Pancreas (tissue), 10 donors: ENCODE data around the gene EPB41. TPM values are rescaled to one million over a fixed set of nuclear protein-coding genes. Genes with fewer than 3 reads are reported as not detected.

Source experiments
- ATAC-seq, 4 donors: fragments of 200-7000 bp; cut with Tn5 transposase; one replicate each; pipeline versions ENCODE4 v1.8.0 to v1.9.1; 2020; ENCODE audit warnings: mild to moderate bottlenecking in 4 of 4, moderate library complexity in 4 of 4
- DNase-seq, 6 donors: peaks; one replicate each; pipeline ENCODE4 v3.0.0-alpha.2; 2020
- FAIRE-seq: peaks from 2 replicates; lab custom pipeline; 2012; peaks lifted over from hg19 to GRCh38; lab: Jason Lieb, UNC
- H3K27ac ChIP-seq, 4 donors: fragments of 200-600 bp; sonication (generic); 1 replicate in 3 of 4; 2 replicates in 1 of 4; pipeline versions ENCODE4 v1.5.0 to v1.8.0; 2020
- H3K27me3 ChIP-seq, 4 donors: fragments of 200-600 bp; one replicate each; pipeline ENCODE4 v1.8.0; 2021
- H3K36me3 ChIP-seq, 3 donors: fragments of 200-600 bp; sonication (generic) in 1 of 3; one replicate each; pipeline versions ENCODE4 v1.5.0 to v1.8.0; 2020 to 2021
- H3K4me1 ChIP-seq, 3 donors: fragments of 200-600 bp; one replicate each; pipeline ENCODE4 v1.8.0; 2021
- H3K4me3 ChIP-seq, 4 donors: fragments of 200-600 bp; sonication (generic) in 2 of 4; one replicate each; pipeline versions ENCODE4 v1.5.0 to v1.8.0; 2020 to 2021
- H3K9me3 ChIP-seq, 4 donors: fragments of 200-600 bp; one replicate each; pipeline ENCODE4 v1.8.0; 2021
- CTCF ChIP-seq, 4 donors: fragments of 200-600 bp; sonication (generic) in 3 of 4; IDR thresholded peaks; one replicate each; pipeline versions ENCODE4 v1.5.0 to v1.8.0; 2021; ENCODE audit warnings: antibody characterized with exemption in 4 of 4
- WGBS, 2 donors: extraction: QIAGEN DNeasy Blood & Tissue Kit; methylation state at CpG; one replicate each; pipeline ENCODE4 v1.1.7; 2013; 5-methylcytosine and 5-hydroxymethylcytosine counted together
- intact Hi-C, 3 donors: fragments of 100-400 bp; cut with DNase I; formaldehyde crosslinking; loops; one replicate each; pipeline versions ENCODE4 v1.11.1 to v1.14.2; 2022
- polyA plus RNA-seq, 2 donors: library from polyadenylated mRNA; stranded (reverse); fragments of 200-250 nt; gene quantifications; one replicate each; pipeline ENCODE4 v1.2.3, GENCODE V29; 2013
- total RNA-seq, 6 donors: library from RNA; stranded (reverse); fragmentation: NEBNext Ultra II Directional in 4 of 6; extraction: Animal tissue kit (Norgen Biotek cat#: 25700) in 4 of 6; gene quantifications; one replicate each; pipeline versions ENCODE4 v1.2.1 to v1.2.4, GENCODE V29; 2021 to 2023
- donor health status: healthy with polysubstance abuse.
- donor health status: DM: no; HTN: no; CAD: no; lungs with moderate emphysema.
- donor health status: DM: no; HTN: no; CAD: no.
- donor health status: control.
- donor health status: control.
- donor health status: Bipolar disorder and iron deficiency.
- donor health status: DM: yes; HTN: yes; CAD: no.
- donor health status: DM: no; HTN: no; CAD: no.
- donor health status: DM: no; HTN: no; CAD: no.
- donor health status: DM: yes; HTN: yes; CAD: no.

Gene EPB41
- total RNA-seq (10 to 100 TPM; 19.3 to 39.8 (median 26.3) TPM), polyA plus RNA-seq (10 to 100 TPM in 1 of 2 donors, 1 to 10 TPM in 1; 9.1 to 12.3 TPM)

- 0% methylated on average over 62 to 95 of the region's 95 CpGs for WGBS, 2 donors
- FAIRE-seq (no peak), DNase-seq (peak; percentile 88 to 94 (median 90)), ATAC-seq (peak; percentile 97 to 99 (median 98))
- no peaks in the 10 kb centered on the region for H3K27me3 ChIP-seq
- H3K9me3 ChIP-seq: no peaks in the 10 kb centered on the region
- peak within 1 kb of the TSS; percentile 51 to 82 (median 72) for H3K4me3 ChIP-seq
- no peaks in the 10 kb centered on the region for H3K36me3 ChIP-seq
- intact Hi-C loops: no loop called here
- peaks cover 0 to 6% (median 0%) of the 10 kb centered on the region in 3 donors for H3K4me1 ChIP-seq
- no peak for TF ChIP-seq CTCF (IDR thresholded peaks at IDR 0.05)
- peak within 1 kb of the TSS in 2 of 4 donors; percentile 20 to 50 for H3K27ac ChIP-seq
Observed at GRCh38 chr1:28914228-28915030, at the start of gene EPB41. Gene EPB41 (plus strand): TSS chr1:28914569. CDS start chr1:28987438, 72,869 bp downstream.

DNA sequence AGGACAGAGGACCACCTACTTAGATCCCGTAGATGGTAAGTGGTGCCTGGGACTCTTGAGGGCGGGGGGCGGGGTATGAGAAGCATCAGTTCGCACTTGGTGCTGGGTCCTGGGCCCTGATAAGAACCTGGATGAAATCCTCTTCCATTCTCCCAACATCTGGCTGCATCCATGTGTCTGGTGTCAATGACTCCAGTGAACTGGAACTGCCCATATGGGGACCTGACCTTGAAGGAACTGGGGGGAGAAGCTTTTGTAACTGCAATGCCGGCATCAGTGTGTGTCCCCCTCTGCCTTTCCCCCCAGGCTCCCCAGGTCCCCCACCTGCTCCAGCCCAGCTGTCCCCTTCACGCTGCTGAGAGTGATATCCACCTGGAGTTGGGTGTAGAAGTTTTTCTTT, 49.7 kb upstream of the EPB41 start:
- no peak for ATAC-seq
- no peak for TF ChIP-seq CTCF (IDR thresholded peaks at IDR 0.05)
- H3K9me3 ChIP-seq: no peaks in the 10 kb centered on the region
- H3K36me3 ChIP-seq: no peaks in the 10 kb centered on the region
- H3K4me3 ChIP-seq: no peak overlapping the region
- 67% methylated on average over 6 of the region's 6 CpGs for WGBS, 2 donors
- H3K27ac ChIP-seq: no peak overlapping the region
- FAIRE-seq: no peak
- no peak for DNase-seq
- no peaks in the 10 kb centered on the region for H3K27me3 ChIP-seq
- intact Hi-C loops: no loop called here
- no peaks in the 10 kb centered on the region for H3K4me1 ChIP-seq

GRCh38 chr1:28865997-28866650, 48.2 kb upstream of the EPB41 start:
- intact Hi-C loops: no loop called here
- no peak overlapping the region for H3K27ac ChIP-seq
- 66 to 75% methylated on average over 10 of the region's 10 CpGs for WGBS, 2 donors
- DNase-seq (no peak), ATAC-seq (no peak), FAIRE-seq (no peak)
- no peak for TF ChIP-seq CTCF (IDR thresholded peaks at IDR 0.05)
- H3K4me3 ChIP-seq: no peak overlapping the region
- H3K36me3 ChIP-seq: no peaks in the 10 kb centered on the region
- H3K9me3 ChIP-seq: no peaks in the 10 kb centered on the region
- H3K27me3 ChIP-seq: no peaks in the 10 kb centered on the region
- H3K4me1 ChIP-seq: no peaks in the 10 kb centered on the region

DNA sequence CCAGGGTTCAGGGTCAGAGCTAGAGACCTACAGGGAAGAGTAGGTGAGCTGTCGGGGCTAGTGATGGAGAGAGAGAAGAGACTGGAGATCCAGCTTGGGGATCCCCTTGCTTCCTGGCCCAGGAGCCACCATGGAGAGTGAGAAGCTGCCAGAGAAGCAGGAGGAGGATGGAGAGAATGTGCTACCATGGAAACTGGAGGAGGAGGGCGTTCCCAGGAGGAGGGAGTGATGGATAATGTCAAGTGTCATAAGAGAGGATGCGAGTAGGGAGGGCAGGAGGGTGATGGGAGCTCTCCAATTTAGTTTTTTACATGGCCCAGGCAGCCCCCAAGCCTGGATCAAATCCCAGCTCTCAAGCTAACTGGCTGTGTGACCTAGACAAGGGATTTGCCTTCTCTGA, 46.5 kb upstream of the EPB41 start:
- Histone ChIP-seq H3K4me3 (no peak overlapping the region), H3K36me3 (no peaks in the 10 kb centered on the region), H3K27me3 (no peaks in the 10 kb centered on the region), H3K9me3 (no peaks in the 10 kb centered on the region), H3K27ac (no peak overlapping the region), H3K4me1 (no peaks in the 10 kb centered on the region)
- DNase-seq (no peak), FAIRE-seq (no peak), ATAC-seq (no peak)
- TF ChIP-seq CTCF (IDR thresholded peaks at IDR 0.05): no peak
- intact Hi-C loops: no loop called here
- 60 to 72% methylated on average over 3 of the region's 3 CpGs for WGBS, 2 donors
